ENCODE data around the gene TIAM2.

TIAM2 gene

GRCh38 chr6:155171747-155172449 is 176.8 kb downstream of the TIAM2 start:
- Histone ChIP-seq H2BK12ac (ENCODE audit: low read length) (no peak overlapping the region), H3K36me3 (ENCODE audit: control insufficient read depth in 1 of 2, insufficient read depth in 2 of 2, low read length in 2 of 2) (no peaks in the 10 kb centered on the region), H4K12ac (ENCODE audit: low read depth, low read length) (no peak overlapping the region), H3K27me3 (ENCODE audit: insufficient read depth, low read length) (no peaks in the 10 kb centered on the region), H3K14ac (ENCODE audit: low read length) (no peak overlapping the region), H2BK5ac (ENCODE audit: low read depth, low read length, poor library complexity) (no peak overlapping the region), H3K9ac (ENCODE audit: low read length) (no peak overlapping the region), H3K4me3 (ENCODE audit: low read depth, low read length) (no peak overlapping the region), H3K4me2 (ENCODE audit: low read length) (no peak overlapping the region), H3K79me1 (ENCODE audit: low read length) (no peaks in the 10 kb centered on the region), H3K23ac (ENCODE audit: low read length) (peak overlapping the region; percentile 63), H3K18ac (ENCODE audit: low read length) (no peak overlapping the region), H3K4ac (ENCODE audit: low read depth, low read length) (no peak overlapping the region), H4K8ac (ENCODE audit: low read depth, low read length) (no peak overlapping the region), H3K4me1 (ENCODE audit: control insufficient read depth in 1 of 2, insufficient read depth in 2 of 2, low read length in 2 of 2) (no peaks in the 10 kb centered on the region), H3K27ac (ENCODE audit: low read depth, low read length) (no peak overlapping the region), H3K79me2 (ENCODE audit: control insufficient read depth, insufficient read depth, low read length, poor library complexity) (no peaks in the 10 kb centered on the region), H2BK120ac (ENCODE audit: insufficient read depth, low read length, poor library complexity) (no peak overlapping the region), H2AFZ (ENCODE audit: insufficient read depth, low read length, poor library complexity) (no peak overlapping the region), H2AK5ac (ENCODE audit: low read length) (no peak overlapping the region), H4K91ac (ENCODE audit: low read depth, low read length) (no peak overlapping the region), H3K9me3 (ENCODE audit: insufficient read depth, low read depth, low read length) (no peaks in the 10 kb centered on the region)
- no peak for DNase-seq
- WGBS (ENCODE audit: extremely low coverage, insufficient coverage, insufficient read length) = no CpG with 5 or more reads among the region's 7 CpGs

GRCh38 chr6:155173488-155173887 is 178.4 kb downstream of the TIAM2 start:
- H3K27ac ChIP-seq (ENCODE audit: low read depth, low read length) = no peak overlapping the region
- no peak overlapping the region for H4K12ac ChIP-seq (ENCODE audit: low read depth, low read length)
- no peaks in the 10 kb centered on the region for H3K79me2 ChIP-seq (ENCODE audit: control insufficient read depth, insufficient read depth, low read length, poor library complexity)
- no peak overlapping the region for H4K8ac ChIP-seq (ENCODE audit: low read depth, low read length)
- no peak overlapping the region for H4K91ac ChIP-seq (ENCODE audit: low read depth, low read length)
- H3K79me1 ChIP-seq (ENCODE audit: low read length) = no peaks in the 10 kb centered on the region
- H3K36me3 ChIP-seq (ENCODE audit: control insufficient read depth in 1 of 2, insufficient read depth in 2 of 2, low read length in 2 of 2) = no peaks in the 10 kb centered on the region
- H3K4ac ChIP-seq (ENCODE audit: low read depth, low read length) = no peak overlapping the region
- no peak overlapping the region for H3K4me2 ChIP-seq (ENCODE audit: low read length)
- H2BK120ac ChIP-seq (ENCODE audit: insufficient read depth, low read length, poor library complexity) = no peak overlapping the region
- no peak overlapping the region for H2BK5ac ChIP-seq (ENCODE audit: low read depth, low read length, poor library complexity)
- no peak overlapping the region for H2AFZ ChIP-seq (ENCODE audit: insufficient read depth, low read length, poor library complexity)
- no peaks in the 10 kb centered on the region for H3K4me1 ChIP-seq (ENCODE audit: control insufficient read depth in 1 of 2, insufficient read depth in 2 of 2, low read length in 2 of 2)
- H3K4me3 ChIP-seq (ENCODE audit: low read depth, low read length) = no peak overlapping the region
- no peak overlapping the region for H3K14ac ChIP-seq (ENCODE audit: low read length)
- H2AK5ac ChIP-seq (ENCODE audit: low read length) = no peak overlapping the region
- no peak overlapping the region for H3K9ac ChIP-seq (ENCODE audit: low read length)
- H3K27me3 ChIP-seq (ENCODE audit: insufficient read depth, low read length) = no peaks in the 10 kb centered on the region
- no peak overlapping the region for H3K18ac ChIP-seq (ENCODE audit: low read length)
- no peaks in the 10 kb centered on the region for H3K9me3 ChIP-seq (ENCODE audit: insufficient read depth, low read depth, low read length)
- DNase-seq = no peak
- no peak overlapping the region for H2BK12ac ChIP-seq (ENCODE audit: low read length)
- WGBS (ENCODE audit: extremely low coverage, insufficient coverage, insufficient read length) = no CpG with 5 or more reads among the region's 5 CpGs
- no peak overlapping the region for H3K23ac ChIP-seq (ENCODE audit: low read length)

- Histone ChIP-seq H4K91ac (ENCODE audit: low read depth, low read length) (no peak overlapping the region), H2AK5ac (ENCODE audit: low read length) (no peak overlapping the region), H3K79me2 (ENCODE audit: control insufficient read depth, insufficient read depth, low read length, poor library complexity) (no peaks in the 10 kb centered on the region), H2BK120ac (ENCODE audit: insufficient read depth, low read length, poor library complexity) (no peak overlapping the region), H3K27ac (ENCODE audit: low read depth, low read length) (no peak overlapping the region), H3K14ac (ENCODE audit: low read length) (no peak overlapping the region), H3K4me2 (ENCODE audit: low read length) (no peak overlapping the region), H2AFZ (ENCODE audit: insufficient read depth, low read length, poor library complexity) (no peak overlapping the region), H4K8ac (ENCODE audit: low read depth, low read length) (no peak overlapping the region), H2BK5ac (ENCODE audit: low read depth, low read length, poor library complexity) (no peak overlapping the region), H3K9ac (ENCODE audit: low read length) (peak overlapping the region; percentile 38), H3K27me3 (ENCODE audit: insufficient read depth, low read length) (no peaks in the 10 kb centered on the region), H3K23ac (ENCODE audit: low read length) (no peak overlapping the region), H2BK12ac (ENCODE audit: low read length) (no peak overlapping the region), H3K4ac (ENCODE audit: low read depth, low read length) (no peak overlapping the region), H3K18ac (ENCODE audit: low read length) (no peak overlapping the region), H3K36me3 (ENCODE audit: control insufficient read depth in 1 of 2, insufficient read depth in 2 of 2, low read length in 2 of 2) (no peaks in the 10 kb centered on the region), H3K4me3 (ENCODE audit: low read depth, low read length) (no peak overlapping the region), H3K9me3 (ENCODE audit: insufficient read depth, low read depth, low read length) (no peaks in the 10 kb centered on the region), H3K4me1 (ENCODE audit: control insufficient read depth in 1 of 2, insufficient read depth in 2 of 2, low read length in 2 of 2) (no peaks in the 10 kb centered on the region), H3K79me1 (ENCODE audit: low read length) (no peaks in the 10 kb centered on the region), H4K12ac (ENCODE audit: low read depth, low read length) (no peak overlapping the region)
- no CpG with 5 or more reads among the region's 12 CpGs for WGBS (ENCODE audit: extremely low coverage, insufficient coverage, insufficient read length)
- peak; percentile 53 to 82 for DNase-seq
Measured at GRCh38 chr6:155174576-155175211, 179.6 kb downstream of the TIAM2 start.

- WGBS (ENCODE audit: extremely low coverage, insufficient coverage, insufficient read length) = no CpG with 5 or more reads among the region's 4 CpGs
- no peak overlapping the region for H4K12ac ChIP-seq (ENCODE audit: low read depth, low read length)
- H3K4me2 ChIP-seq (ENCODE audit: low read length) = no peak overlapping the region
Measured at GRCh38 chr6:155177363-155177961, 182.3 kb downstream of the TIAM2 start.

More at GRCh38 chr6:155177363-155177961, 182.3 kb downstream of the TIAM2 start:
- Histone ChIP-seq H2BK120ac (ENCODE audit: insufficient read depth, low read length, poor library complexity) (no peak overlapping the region), H3K9me3 (ENCODE audit: insufficient read depth, low read depth, low read length) (no peaks in the 10 kb centered on the region), H3K79me2 (ENCODE audit: control insufficient read depth, insufficient read depth, low read length, poor library complexity) (no peaks in the 10 kb centered on the region), H2AFZ (ENCODE audit: insufficient read depth, low read length, poor library complexity) (no peak overlapping the region), H2BK12ac (ENCODE audit: low read length) (no peak overlapping the region), H2AK5ac (ENCODE audit: low read length) (no peak overlapping the region), H3K4me3 (ENCODE audit: low read depth, low read length) (no peak overlapping the region), H4K91ac (ENCODE audit: low read depth, low read length) (no peak overlapping the region), H3K79me1 (ENCODE audit: low read length) (no peaks in the 10 kb centered on the region), H2BK5ac (ENCODE audit: low read depth, low read length, poor library complexity) (no peak overlapping the region), H3K4ac (ENCODE audit: low read depth, low read length) (no peak overlapping the region), H3K27me3 (ENCODE audit: insufficient read depth, low read length) (no peaks in the 10 kb centered on the region), H4K8ac (ENCODE audit: low read depth, low read length) (no peak overlapping the region), H3K9ac (ENCODE audit: low read length) (no peak overlapping the region), H3K27ac (ENCODE audit: low read depth, low read length) (no peak overlapping the region), H3K4me1 (ENCODE audit: control insufficient read depth in 1 of 2, insufficient read depth in 2 of 2, low read length in 2 of 2) (no peaks in the 10 kb centered on the region), H3K18ac (ENCODE audit: low read length) (no peak overlapping the region), H3K36me3 (ENCODE audit: control insufficient read depth in 1 of 2, insufficient read depth in 2 of 2, low read length in 2 of 2) (no peaks in the 10 kb centered on the region), H3K14ac (ENCODE audit: low read length) (no peak overlapping the region), H3K23ac (ENCODE audit: low read length) (no peak overlapping the region)
- peak; percentile 64 to 95 for DNase-seq

Measured in trophoblast cell (in vitro differentiated cells and primary cell).